Measurements from ENCODE around the gene PRR30. TPM values are rescaled to one million over a fixed set of nuclear protein-coding genes. Genes with fewer than 3 reads are reported as not detected.

Gene PRR30
- total RNA-seq, 1 donor from 2014 or later, result not detected

- H3K4me1 Mint-ChIP-seq (ENCODE audit: unreplicated experiment), result no peaks in the 10 kb centered on the region
- H3K27me3 Mint-ChIP-seq (ENCODE audit: unreplicated experiment), result no peaks in the 10 kb centered on the region
- H3K27ac Mint-ChIP-seq (ENCODE audit: unreplicated experiment), result no peak overlapping the region
- no peaks in the 10 kb centered on the region for H3K9me3 Mint-ChIP-seq (ENCODE audit: unreplicated experiment)
- H3K36me3 Mint-ChIP-seq (ENCODE audit: low read depth, unreplicated experiment), result no peaks in the 10 kb centered on the region
- DNase-seq (ENCODE audit: low spot score), result no peak
- TF ChIP-seq, protein P1, sequence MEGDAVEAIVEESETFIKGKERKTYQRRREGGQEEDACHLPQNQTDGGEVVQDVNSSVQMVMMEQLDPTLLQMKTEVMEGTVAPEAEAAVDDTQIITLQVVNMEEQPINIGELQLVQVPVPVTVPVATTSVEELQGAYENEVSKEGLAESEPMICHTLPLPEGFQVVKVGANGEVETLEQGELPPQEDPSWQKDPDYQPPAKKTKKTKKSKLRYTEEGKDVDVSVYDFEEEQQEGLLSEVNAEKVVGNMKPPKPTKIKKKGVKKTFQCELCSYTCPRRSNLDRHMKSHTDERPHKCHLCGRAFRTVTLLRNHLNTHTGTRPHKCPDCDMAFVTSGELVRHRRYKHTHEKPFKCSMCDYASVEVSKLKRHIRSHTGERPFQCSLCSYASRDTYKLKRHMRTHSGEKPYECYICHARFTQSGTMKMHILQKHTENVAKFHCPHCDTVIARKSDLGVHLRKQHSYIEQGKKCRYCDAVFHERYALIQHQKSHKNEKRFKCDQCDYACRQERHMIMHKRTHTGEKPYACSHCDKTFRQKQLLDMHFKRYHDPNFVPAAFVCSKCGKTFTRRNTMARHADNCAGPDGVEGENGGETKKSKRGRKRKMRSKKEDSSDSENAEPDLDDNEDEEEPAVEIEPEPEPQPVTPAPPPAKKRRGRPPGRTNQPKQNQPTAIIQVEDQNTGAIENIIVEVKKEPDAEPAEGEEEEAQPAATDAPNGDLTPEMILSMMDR (IDR thresholded peaks at IDR 0.05; ENCODE audit: unreplicated experiment), result no peak
- no peak overlapping the region for H3K4me3 Mint-ChIP-seq (ENCODE audit: unreplicated experiment)
Measured at GRCh38 chr2:27154488-27154887, 15.3 kb upstream of the PRR30 start.

DNA sequence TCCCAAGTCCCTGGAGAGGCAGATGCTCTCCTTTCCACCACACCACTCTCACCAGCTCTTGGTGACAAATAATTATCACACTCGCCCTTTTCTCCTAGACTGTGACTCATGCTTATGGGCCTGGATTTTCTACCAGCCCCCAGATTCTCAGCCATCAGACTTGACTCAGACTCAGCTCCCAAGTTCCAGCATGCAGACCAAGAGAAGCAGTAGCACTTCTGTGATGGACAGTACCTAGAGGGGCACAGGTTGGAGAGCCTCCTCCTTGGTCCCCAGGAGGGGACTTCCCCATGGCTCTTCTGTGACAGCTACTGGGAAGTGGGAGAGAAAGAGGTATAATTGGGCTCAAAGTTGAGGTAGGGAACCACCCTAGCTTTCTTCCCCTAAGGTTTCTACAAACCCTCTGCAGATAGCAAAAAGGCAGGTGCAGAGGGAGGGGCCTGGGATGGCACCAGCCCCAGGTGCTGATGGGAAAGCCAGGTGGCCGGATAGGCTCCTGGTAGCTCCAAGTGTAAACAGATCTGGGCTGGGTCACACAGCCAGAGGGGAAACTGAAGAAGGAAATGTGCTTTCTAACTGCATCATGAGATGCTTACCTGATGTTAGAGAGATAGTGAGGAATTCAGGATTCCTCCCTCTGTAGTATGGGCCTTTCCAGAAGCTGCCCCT, 13.7 kb upstream of the PRR30 start:
- no peak overlapping the region for H3K4me3 Mint-ChIP-seq (ENCODE audit: unreplicated experiment)
- H3K9me3 Mint-ChIP-seq (ENCODE audit: unreplicated experiment), result no peaks in the 10 kb centered on the region
- no peak overlapping the region for H3K27ac Mint-ChIP-seq (ENCODE audit: unreplicated experiment)
- no peaks in the 10 kb centered on the region for H3K27me3 Mint-ChIP-seq (ENCODE audit: unreplicated experiment)
- TF ChIP-seq, protein P1 (IDR thresholded peaks at IDR 0.05; ENCODE audit: unreplicated experiment), result no peak
- DNase-seq (ENCODE audit: low spot score), result no peak
- no peaks in the 10 kb centered on the region for H3K36me3 Mint-ChIP-seq (ENCODE audit: low read depth, unreplicated experiment)
- no peaks in the 10 kb centered on the region for H3K4me1 Mint-ChIP-seq (ENCODE audit: unreplicated experiment)

GRCh38 chr2:27152102-27152795, 13.0 kb upstream of the PRR30 start:
- Mint-ChIP-seq H3K36me3 (ENCODE audit: low read depth, unreplicated experiment) (no peaks in the 10 kb centered on the region), H3K4me1 (ENCODE audit: unreplicated experiment) (no peaks in the 10 kb centered on the region), H3K27me3 (ENCODE audit: unreplicated experiment) (no peaks in the 10 kb centered on the region), H3K4me3 (ENCODE audit: unreplicated experiment) (no peak overlapping the region), H3K27ac (ENCODE audit: unreplicated experiment) (no peak overlapping the region), H3K9me3 (ENCODE audit: unreplicated experiment) (no peaks in the 10 kb centered on the region)
- no peak for DNase-seq (ENCODE audit: low spot score)
- TF ChIP-seq, protein P1 (IDR thresholded peaks at IDR 0.05; ENCODE audit: unreplicated experiment), result no peak

GRCh38 chr2:27150639-27151230, 11.5 kb upstream of the PRR30 start:
- Mint-ChIP-seq H3K36me3 (ENCODE audit: low read depth, unreplicated experiment) (no peaks in the 10 kb centered on the region), H3K4me3 (ENCODE audit: unreplicated experiment) (no peak overlapping the region), H3K4me1 (ENCODE audit: unreplicated experiment) (no peaks in the 10 kb centered on the region), H3K9me3 (ENCODE audit: unreplicated experiment) (no peaks in the 10 kb centered on the region), H3K27me3 (ENCODE audit: unreplicated experiment) (no peaks in the 10 kb centered on the region), H3K27ac (ENCODE audit: unreplicated experiment) (no peak overlapping the region)
- DNase-seq (ENCODE audit: low spot score), result no peak
- TF ChIP-seq, protein P1 (IDR thresholded peaks at IDR 0.05; ENCODE audit: unreplicated experiment), result no peak

Data from endothelial cell (in vitro differentiated cells).